HG03045 (cell line): ENCODE data around the gene GALNT10.
"Not testable (repeated sequence)": the region's sequence is repeated elsewhere in the genome, so short reads cannot be mapped to it uniquely, and the experiment has no call there.

Source experiments
- ATAC-seq: cut with Tn5 transposase; IDR thresholded peaks from one replicate; pipeline ENCODE4 v1.9.1; 2021; ENCODE audit warnings: mild to moderate bottlenecking, moderate library complexity; ENCODE audit not compliant: unreplicated experiment

GALNT10 gene

GRCh38 chr5:154190595-154191304, at the start of gene GALNT10:
GALNT10 (plus strand) TSS chr5:154190733; CDS start chr5:154190867, 134 bp downstream.
- peak; percentile 76 for ATAC-seq

GRCh38 chr5:154141745-154142221, 48.8 kb upstream of the GALNT10 start:
- ATAC-seq, result no peak

- no peak for ATAC-seq
Measured at GRCh38 chr5:154143211-154143641, 47.3 kb upstream of the GALNT10 start.

GRCh38 chr5:154145268-154145667, 45.3 kb upstream of the GALNT10 start:
- ATAC-seq, result no peak

GRCh38 chr5:154146409-154146808, 44.1 kb upstream of the GALNT10 start:
- ATAC-seq, result no peak

- ATAC-seq, result no peak
Measured at GRCh38 chr5:154147666-154148065, 42.9 kb upstream of the GALNT10 start.

- ATAC-seq, result not testable (repeated sequence)
Measured at GRCh38 chr5:154150471-154150870, 40.1 kb upstream of the GALNT10 start.

GRCh38 chr5:154157483-154158378, 32.8 kb upstream of the GALNT10 start:
- no peak for ATAC-seq

- ATAC-seq, result no peak
Measured at GRCh38 chr5:154158379-154158737, 32.2 kb upstream of the GALNT10 start.

GRCh38 chr5:154159343-154159742, 31.2 kb upstream of the GALNT10 start:
- ATAC-seq, result no peak

- no peak for ATAC-seq
Measured at GRCh38 chr5:154162539-154163151, 27.9 kb upstream of the GALNT10 start.

GRCh38 chr5:154163327-154164248, 26.9 kb upstream of the GALNT10 start:
- ATAC-seq, result no peak

GRCh38 chr5:154164249-154164581, 26.3 kb upstream of the GALNT10 start:
- no peak for ATAC-seq

GRCh38 chr5:154165886-154166285, 24.6 kb upstream of the GALNT10 start:
- no peak for ATAC-seq

GRCh38 chr5:154166901-154167791, 23.4 kb upstream of the GALNT10 start:
- ATAC-seq, result no peak

GRCh38 chr5:154168395-154168794, 22.1 kb upstream of the GALNT10 start:
- no peak for ATAC-seq

- ATAC-seq, result no peak
Measured at GRCh38 chr5:154172785-154173184, 17.7 kb upstream of the GALNT10 start.

GRCh38 chr5:154174091-154174490, 16.4 kb upstream of the GALNT10 start:
- no peak for ATAC-seq

- no peak for ATAC-seq
Measured at GRCh38 chr5:154176181-154176580, 14.4 kb upstream of the GALNT10 start.
